ENCODE data around the gene MAPK10.
"Not testable (repeated sequence)": the region's sequence is repeated elsewhere in the genome, so short reads cannot be mapped to it uniquely, and the experiment has no call there.

Gene MAPK10

GRCh38 chr4:86178211-86178610, 181.6 kb downstream of the MAPK10 start:
- DNase-seq, result no peak

DNA sequence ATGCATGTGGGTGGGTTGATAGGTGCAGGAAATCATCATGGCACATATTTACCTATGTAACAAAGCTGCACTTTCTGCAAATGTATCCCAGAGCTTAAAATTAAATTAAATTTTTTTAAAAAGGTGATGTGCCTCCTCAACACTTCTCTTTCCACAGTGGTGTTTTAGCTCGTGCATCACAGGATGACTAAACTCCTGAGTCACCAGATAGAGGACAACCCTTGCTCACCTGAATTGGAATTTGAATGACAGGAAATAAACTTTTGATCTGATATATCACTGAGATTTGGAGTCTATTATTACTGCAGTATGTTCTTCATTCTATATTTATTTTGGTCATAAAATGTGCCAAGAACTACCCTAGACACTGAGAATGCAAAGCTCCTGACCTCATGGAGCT, 185.3 kb downstream of the MAPK10 start:
- DNase-seq, result no peak

DNA sequence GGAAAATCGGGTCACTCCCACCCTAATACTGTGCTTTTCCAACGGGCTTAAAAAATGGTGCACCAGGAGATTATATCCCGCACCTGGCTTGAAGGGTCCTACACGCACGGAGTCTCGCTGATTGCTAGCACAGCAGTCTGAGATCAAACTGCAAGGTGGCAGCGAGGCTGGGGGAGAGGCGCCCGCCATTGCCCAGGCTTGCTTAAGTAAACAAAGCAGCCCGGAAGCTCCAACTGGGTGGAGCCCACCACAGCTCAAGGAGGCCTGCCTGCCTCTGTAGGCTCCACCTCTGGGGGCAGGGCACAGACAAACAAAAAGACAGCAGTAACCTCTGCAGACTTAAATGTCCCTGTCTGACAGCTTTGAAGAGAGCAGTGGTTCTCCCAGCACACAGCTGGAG, 191.5 kb downstream of the MAPK10 start:
- DNase-seq, result not testable (repeated sequence)

DNA sequence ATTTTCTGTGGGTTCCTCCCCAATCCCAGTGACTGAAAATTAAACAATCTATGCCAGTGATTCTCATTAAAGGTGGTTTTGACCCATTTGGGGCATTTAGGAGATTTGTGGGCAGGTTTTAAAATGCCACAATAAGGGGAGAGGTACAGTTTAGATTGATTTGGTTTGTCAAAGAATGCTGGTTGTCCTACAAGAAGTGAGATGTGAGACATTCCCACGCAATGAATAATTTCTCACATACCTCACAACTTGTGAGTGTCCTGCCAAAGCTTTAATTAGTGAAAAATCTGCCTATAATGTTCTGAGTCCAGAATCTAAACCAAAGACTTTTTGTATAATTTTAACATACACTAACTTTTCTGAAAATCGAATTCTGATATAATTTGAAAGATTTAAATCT, 199.4 kb downstream of the MAPK10 start:
- no peak for DNase-seq

GRCh38 chr4:86159216-86159615, 200.6 kb downstream of the MAPK10 start:
- DNase-seq, result no peak

DNA sequence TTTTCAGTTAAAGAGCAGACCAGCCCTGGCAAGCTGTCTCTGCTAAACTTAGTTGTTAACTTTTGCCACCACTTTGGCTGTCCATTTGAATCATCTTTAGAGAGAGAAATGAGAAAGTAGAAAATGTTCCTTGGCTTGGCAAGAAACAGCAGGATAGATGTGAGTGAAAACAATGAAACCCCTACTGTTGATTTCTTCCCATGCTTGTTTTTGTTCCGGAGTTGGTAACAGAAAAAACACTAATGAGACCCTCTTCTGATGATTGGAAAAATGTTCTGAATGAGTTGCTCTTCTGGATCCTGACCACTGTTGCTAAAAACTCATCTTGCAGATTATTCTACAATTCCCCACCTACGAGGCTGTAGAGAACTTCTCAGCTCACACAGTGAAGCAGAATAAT, 203.3 kb downstream of the MAPK10 start:
- no peak for DNase-seq

DNA sequence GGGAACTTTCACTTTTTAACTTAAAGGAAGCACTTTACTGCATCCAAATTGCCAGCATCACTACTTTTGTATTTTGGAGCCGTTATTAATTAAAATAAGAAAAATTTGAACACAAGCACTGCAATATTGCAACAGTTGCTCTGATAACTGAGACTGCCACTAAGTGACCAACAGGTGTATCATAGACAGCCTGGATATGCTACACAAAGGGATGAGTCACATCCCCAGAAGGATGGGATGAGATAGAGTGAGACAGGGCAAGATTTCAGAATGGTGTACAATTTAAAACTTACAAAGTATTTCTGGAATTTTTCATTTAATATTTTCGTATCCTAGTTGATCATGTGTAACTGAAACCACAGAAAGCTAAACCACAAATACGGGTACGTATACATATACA, 204.1 kb downstream of the MAPK10 start:
- no peak for DNase-seq

GRCh38 chr4:86152454-86152853, 207.4 kb downstream of the MAPK10 start:
- no peak for DNase-seq

GRCh38 chr4:86151196-86151595, 208.7 kb downstream of the MAPK10 start:
- no peak for DNase-seq

DNA sequence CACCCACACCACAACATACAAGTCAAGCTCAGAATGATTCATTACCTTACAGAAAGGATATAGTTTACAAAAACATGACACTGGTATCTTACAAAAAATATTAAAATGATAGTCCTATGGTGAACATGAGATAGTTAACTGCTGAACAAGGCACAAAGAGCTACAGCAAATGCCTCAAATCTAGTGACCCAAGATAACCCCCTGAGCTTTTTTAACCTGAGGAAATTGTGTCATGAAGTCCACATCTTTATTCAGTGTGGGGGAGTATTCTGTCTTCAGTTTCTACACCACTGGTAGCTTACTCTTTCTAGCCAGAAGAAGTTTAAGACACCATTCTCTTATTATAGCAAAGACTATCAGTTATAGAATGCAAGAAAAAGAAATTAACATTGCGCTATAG, 218.7 kb downstream of the MAPK10 start:
- no peak for DNase-seq

- no peak for DNase-seq
Observed at GRCh38 chr4:86132468-86132867, 227.4 kb downstream of the MAPK10 start.

DNA sequence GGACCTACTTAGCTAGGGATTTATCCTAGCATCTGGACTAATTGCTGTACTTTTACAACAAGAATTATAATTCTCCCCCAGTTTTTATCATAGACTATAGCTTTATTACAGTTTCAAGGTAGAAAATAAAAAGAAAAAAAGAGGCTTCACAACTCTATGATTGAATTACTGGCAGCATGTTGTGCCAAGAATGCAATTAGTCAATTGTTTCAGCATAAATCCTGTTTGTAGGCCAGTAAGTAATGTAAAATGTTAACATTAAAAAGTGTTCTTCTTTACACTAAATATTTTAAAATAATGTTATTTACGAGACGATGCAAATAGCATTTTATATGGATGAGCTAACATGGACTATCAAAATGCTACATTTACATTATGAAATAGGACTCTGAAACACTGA, 228.4 kb downstream of the MAPK10 start:
- no peak for DNase-seq

DNA sequence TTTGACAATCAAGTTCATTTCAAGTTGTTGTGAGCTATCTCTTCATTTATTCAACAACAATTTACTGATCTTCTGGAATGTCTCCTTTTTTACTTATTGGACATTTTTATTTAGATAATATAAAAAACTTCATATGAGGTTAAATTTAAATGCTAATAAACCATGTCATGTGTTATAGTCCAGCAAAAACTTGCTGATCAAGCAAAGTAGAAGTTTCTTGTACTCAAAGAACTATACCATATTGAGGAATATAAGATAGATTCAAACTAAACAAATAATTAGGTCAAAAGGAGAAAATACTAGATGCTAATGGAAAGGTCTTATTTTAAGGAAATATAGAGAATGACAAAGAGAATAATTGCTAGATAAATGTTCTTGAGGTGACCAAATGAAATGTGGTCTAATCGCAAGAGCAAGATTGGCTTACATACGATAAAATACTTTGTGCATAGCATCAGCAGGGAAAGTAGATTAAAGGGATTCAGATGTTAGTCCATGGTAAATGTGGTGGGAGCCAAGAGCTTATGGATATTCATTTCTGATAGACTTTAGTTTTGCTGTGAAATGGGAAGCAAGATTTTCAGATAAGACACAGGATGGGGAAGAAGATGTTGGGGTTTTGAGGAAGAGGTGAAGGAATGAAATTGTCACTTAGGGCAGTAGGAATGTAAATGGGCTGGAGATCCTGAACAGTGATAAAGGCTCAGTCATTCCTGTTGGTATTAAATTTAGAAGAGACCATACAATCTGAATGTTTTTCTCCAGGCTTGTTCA, 229.5 kb downstream of the MAPK10 start:
- DNase-seq, result no peak

- no peak for DNase-seq
Observed at GRCh38 chr4:86129546-86129945, 230.3 kb downstream of the MAPK10 start.

- no peak for DNase-seq
Observed at GRCh38 chr4:86122404-86122803, 237.4 kb downstream of the MAPK10 start.

GRCh38 chr4:86118711-86119110, 241.1 kb downstream of the MAPK10 start:
- no peak for DNase-seq

- DNase-seq, result no peak
Observed at GRCh38 chr4:86117705-86118302, 242.0 kb downstream of the MAPK10 start.

DNA sequence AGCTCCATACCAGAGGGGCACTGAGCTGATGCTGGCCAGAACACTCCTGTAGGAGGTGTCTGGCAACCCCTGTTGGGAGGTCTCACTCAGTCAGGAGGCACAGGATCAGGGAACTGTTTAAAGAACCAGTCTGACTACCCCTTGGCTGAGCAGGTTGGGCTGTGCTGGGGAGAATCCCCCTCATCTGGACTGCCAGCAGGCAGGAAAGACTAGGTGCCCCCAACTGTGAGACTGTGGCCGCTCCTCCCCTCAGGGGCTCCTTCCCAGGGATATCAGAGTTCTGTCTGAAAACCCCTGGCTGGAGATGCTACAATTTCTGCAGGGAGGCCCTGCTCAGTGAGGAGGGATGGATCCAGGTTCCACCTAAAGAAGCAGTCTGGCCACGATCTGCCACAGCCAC, 245.3 kb downstream of the MAPK10 start:
- DNase-seq, result no peak

DNA sequence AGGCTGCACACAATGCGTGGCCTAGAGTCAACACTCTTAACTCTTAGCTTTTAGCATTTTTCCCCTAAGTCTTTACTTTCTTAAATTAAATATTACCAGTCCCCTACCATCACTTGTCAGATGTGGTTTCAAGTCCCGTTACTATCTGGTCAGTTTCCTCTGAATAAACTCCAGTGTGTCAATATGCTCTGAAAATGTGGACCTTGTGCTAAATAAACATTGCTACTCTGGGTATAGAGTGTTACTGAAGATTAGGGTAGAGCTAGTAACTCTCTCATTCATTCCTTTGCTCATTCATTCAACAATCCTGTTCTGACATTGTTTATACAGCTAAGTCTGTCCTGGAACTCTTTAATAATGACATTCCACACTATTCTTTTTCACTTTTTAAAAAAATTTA, 251.0 kb downstream of the MAPK10 start:
- DNase-seq, result no peak

- no peak for DNase-seq
Observed at GRCh38 chr4:86108137-86108536, 251.7 kb downstream of the MAPK10 start.

DNA sequence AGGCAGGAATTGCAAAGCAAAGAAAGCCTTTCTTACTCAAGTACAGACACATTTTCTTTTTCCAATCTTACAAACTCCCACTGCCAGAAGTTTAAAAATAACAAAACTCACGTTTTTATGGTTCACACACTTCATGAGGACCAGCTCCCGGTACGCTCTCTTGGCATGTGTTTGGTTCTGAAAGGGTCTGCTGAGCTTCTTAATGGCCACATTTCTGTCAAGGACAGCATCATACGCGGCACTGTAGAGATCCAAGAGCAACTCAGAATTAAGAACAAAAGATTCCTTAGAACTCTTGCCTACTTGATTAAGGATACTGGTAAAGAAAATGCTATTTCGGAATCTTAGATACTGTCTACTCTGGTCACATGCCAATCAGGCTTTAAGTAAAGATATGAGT, 252.7 kb downstream of the MAPK10 start:
- DNase-seq, result no peak

DNA sequence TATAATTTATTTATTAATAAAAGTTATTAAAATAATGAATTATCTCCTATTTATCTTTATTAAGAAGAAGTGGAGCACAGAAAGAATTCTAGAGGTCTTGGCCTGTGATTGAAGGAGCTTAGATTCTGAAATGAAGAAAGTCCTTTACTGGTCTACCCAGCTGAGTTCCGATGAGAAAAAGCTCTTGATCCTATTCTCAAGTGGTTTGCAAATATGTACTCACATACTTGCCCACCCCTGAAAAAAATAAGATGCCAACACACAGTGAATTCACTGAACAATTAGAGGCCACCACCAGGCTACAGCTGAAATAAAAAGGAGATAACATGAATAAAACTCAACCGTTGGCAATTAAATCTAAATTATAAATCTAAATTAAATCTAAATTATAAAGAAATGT, 253.4 kb downstream of the MAPK10 start:
- DNase-seq, result no peak

DNA sequence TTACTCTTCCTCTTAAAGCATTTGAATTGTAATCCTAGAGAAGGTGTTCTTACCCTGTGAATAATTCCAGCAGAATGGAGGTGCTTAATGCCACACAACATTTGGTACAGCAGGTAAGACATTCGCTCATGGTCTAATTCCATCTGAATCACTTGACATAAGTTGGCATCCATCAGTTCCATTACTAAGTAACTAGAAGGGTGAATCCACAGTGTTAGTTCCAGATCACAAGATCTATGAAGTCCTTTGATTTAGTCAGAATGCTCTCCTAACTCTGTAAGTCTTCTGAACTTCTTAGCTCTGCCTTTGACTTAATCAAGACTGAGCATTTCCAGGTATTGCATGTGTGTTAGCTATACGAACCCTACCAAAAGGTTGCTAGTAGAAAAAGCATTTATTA, 258.0 kb downstream of the MAPK10 start:
- no peak for DNase-seq

DNA sequence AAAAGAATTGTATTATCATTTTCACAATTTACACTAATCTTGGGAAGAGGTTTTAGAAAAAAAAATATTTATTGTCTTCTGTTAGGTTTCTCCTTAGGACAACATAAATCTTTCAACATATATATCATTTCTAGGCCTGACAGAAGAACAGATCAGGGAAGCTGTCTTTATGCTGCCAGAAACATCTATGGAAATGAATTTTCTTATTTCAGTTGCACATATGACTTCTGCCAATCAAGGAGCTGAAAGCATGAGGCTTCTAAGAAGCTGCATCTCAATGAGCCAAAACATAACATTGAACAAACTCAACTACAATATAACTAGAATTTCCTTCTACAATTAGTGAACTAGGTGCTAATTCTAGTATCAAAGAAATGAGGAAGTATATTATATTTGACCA, 258.4 kb downstream of the MAPK10 start:
- DNase-seq, result no peak

Data from NCI-H2171 treated with DMSO at 0.1 percent for 48 hours (cell line).